K562 (cell line): Measurements from ENCODE around the gene SLC35G1. TPM values are rescaled to one million over a fixed set of nuclear protein-coding genes. Genes with fewer than 3 reads are reported as not detected.

Source experiments
- ATAC-seq: fragments of 200-7000 bp; cut with Tn5 transposase; 3 replicates; pipeline ENCODE4 v1.9.1; 2020; ENCODE audit warnings: moderate library complexity
- BruUV-seq: library from RNA; stranded (reverse); fragments of 400-500 nt; replicated peaks from 2 replicates; lab custom pipeline; 2021; lab: Mats Ljungman, UMichigan
- CTCF ChIA-PET: fragments of 300-600 bp; formaldehyde crosslinking; extraction: SDS; loops from one replicate; lab custom pipeline; 2021; ENCODE audit warnings: low intra/inter-chr PET ratio; lab: Yijun Ruan, JAX
- POLR2A ChIA-PET: fragments of 300-600, 350-650 bp; sonication (Branson Sonifier 250); formaldehyde crosslinking; extraction: SDS; loops from one replicate; lab custom pipeline; 2021; ENCODE audit warnings: antibody characterized with exemption, inconsistent platforms; lab: Yijun Ruan, JAX
- DNase-seq, 4 experiments: peaks; one replicate each; pipeline versions ENCODE4 v3.0.0 to v3.0.0-alpha.2; 2011 to 2018; ENCODE audit warnings: low spot score in 3 of 4, mixed read lengths in 3 of 4; ENCODE audit errors: extremely low read depth in 1 of 4
- FAIRE-seq: peaks from 2 replicates; lab custom pipeline; 2011; peaks lifted over from hg19 to GRCh38; lab: Jason Lieb, UNC
- H2AFZ ChIP-seq: 2 replicates; pipeline ENCODE4 v1.6.0; 2011; ENCODE audit warnings: low read depth, low read length, control low read depth, inconsistent platforms
- H3K27ac ChIP-seq: fragments of 200-600 bp; 3 replicates; pipeline ENCODE4 v1.8.0; 2011; ENCODE audit warnings: low read depth, mild to moderate bottlenecking, control low read depth, inconsistent platforms, low read length, moderate library complexity, mixed read lengths; ENCODE audit errors: extremely low read depth
- H3K27me3 ChIP-seq, 2 experiments: fragments of 300-600 bp in 1 of 2; 2 replicates in 1 of 2; 3 replicates in 1 of 2; pipeline versions ENCODE4 v1.6.0 to v1.8.0; 2011; ENCODE audit warnings: inconsistent platforms in 2 of 2, low read length in 2 of 2, mild to moderate bottlenecking in 1 of 2, mixed read lengths in 1 of 2, moderate library complexity in 1 of 2; ENCODE audit not compliant: control insufficient read depth in 2 of 2, insufficient read depth in 2 of 2
- H3K36me3 ChIP-seq: fragments of 300-600 bp; 3 replicates; pipeline ENCODE4 v1.8.0; 2011; ENCODE audit warnings: mild to moderate bottlenecking, low read length, inconsistent platforms; ENCODE audit not compliant: control insufficient read depth, insufficient read depth
- H3K4me1 ChIP-seq, 2 experiments: fragments of 200-600 bp in 1 of 2; replicated peaks in 1 of 2; 2 replicates in 1 of 2; 3 replicates in 1 of 2; pipeline versions ENCODE4 v1.5.1 to v1.8.0; 2011; ENCODE audit warnings: inconsistent platforms in 2 of 2, low read length in 2 of 2, mild to moderate bottlenecking in 1 of 2, mixed read lengths in 1 of 2, moderate library complexity in 1 of 2; ENCODE audit not compliant: control insufficient read depth in 2 of 2, insufficient read depth in 2 of 2
- H3K4me2 ChIP-seq: 2 replicates; pipeline ENCODE4 v1.6.1; 2011; ENCODE audit warnings: low read length, control low read depth, inconsistent platforms, mixed read lengths; ENCODE audit not compliant: insufficient read depth
- H3K4me3 ChIP-seq: fragments of 200-600 bp; sonication (generic), shearing (Covaris generic); 2 replicates; pipeline ENCODE4 v1.5.1; 2016; ENCODE audit warnings: control low read depth, inconsistent platforms
- H3K79me2 ChIP-seq: fragments of 200-600 bp; 3 replicates; pipeline ENCODE4 v1.8.0; 2011; ENCODE audit warnings: low read length, inconsistent platforms; ENCODE audit not compliant: control insufficient read depth, insufficient read depth
- H3K9ac ChIP-seq, 2 experiments: 2 replicates each; pipeline versions ENCODE4 v1.6.0 to v1.6.1; 2011; ENCODE audit warnings: low read depth in 2 of 2, low read length in 2 of 2, control low read depth in 1 of 2, inconsistent platforms in 1 of 2, mild to moderate bottlenecking in 1 of 2, mixed read lengths in 1 of 2; ENCODE audit not compliant: insufficient read depth in 1 of 2
- H3K9me1 ChIP-seq: one replicate; pipeline ENCODE4 v1.6.0; 2011; ENCODE audit warnings: inconsistent platforms, mild to moderate bottlenecking, low read length, moderate library complexity; ENCODE audit not compliant: control insufficient read depth, insufficient read depth
- H3K9me3 ChIP-seq: replicated peaks from 2 replicates; pipeline ENCODE4 v1.5.1; 2011; ENCODE audit warnings: low read depth, low read length, inconsistent platforms; ENCODE audit not compliant: control insufficient read depth, insufficient read depth
- H4K20me1 ChIP-seq: replicated peaks from 2 replicates; pipeline ENCODE4 v1.6.1; 2011; ENCODE audit warnings: low read length, inconsistent platforms, mixed read lengths; ENCODE audit not compliant: control insufficient read depth, insufficient read depth
- BHLHE40 ChIP-seq: IDR thresholded peaks from 2 replicates; pipeline ENCODE4 v1.6.1; 2011; ENCODE audit warnings: low read length, improper control_type of control experiment
- KAT8 ChIP-seq: fragments of 450-650 bp; IDR thresholded peaks from 2 replicates; pipeline ENCODE4 v1.6.1; 2016; ENCODE audit warnings: low read depth, mild to moderate bottlenecking
- MAFF ChIP-seq: IDR thresholded peaks from 2 replicates; pipeline ENCODE4 v1.6.1; 2012; ENCODE audit warnings: low read length, improper control_type of control experiment
- NCOR1 ChIP-seq: fragments of 450-650 bp; IDR thresholded peaks from 2 replicates; pipeline ENCODE4 v1.6.1; 2016; ENCODE audit warnings: mild to moderate bottlenecking, moderate library complexity
- PCBP1 ChIP-seq: fragments of 200-400 bp; formaldehyde crosslinking; IDR thresholded peaks from 2 replicates; pipeline ENCODE4 v1.6.1; 2018; ENCODE audit warnings: mild to moderate bottlenecking, low read depth, low read length; ENCODE audit not compliant: poor library complexity, severe bottlenecking
- PHF8 ChIP-seq: fragments of 200-600 bp; sonication (generic); IDR thresholded peaks from 2 replicates; pipeline ENCODE4 v1.6.1; 2012; ENCODE audit warnings: mixed run types, mild to moderate bottlenecking, inconsistent platforms, low read length, moderate library complexity, borderline replicate concordance
- RBM22 ChIP-seq: fragments of 200-400 bp; formaldehyde crosslinking; IDR thresholded peaks from 2 replicates; pipeline ENCODE4 v1.6.1; 2018; ENCODE audit warnings: low read length, low read depth; ENCODE audit not compliant: poor library complexity, severe bottlenecking
- SRF ChIP-seq, 2 experiments: fragments of 250-450, 450-650 bp in 1 of 2; sonication (Bioruptor Pico) in 1 of 2; sonication (generic) in 1 of 2; formaldehyde crosslinking; IDR thresholded peaks; 2 replicates each; pipeline versions ENCODE4 v1.5.0 to v1.5.1; 2020 to 2022; ENCODE audit warnings: mild to moderate bottlenecking in 1 of 2, missing genetic modification reagents in 1 of 2
- TGIF2 ChIP-seq: sonication (generic); formaldehyde crosslinking; IDR thresholded peaks from 2 replicates; pipeline ENCODE4 v1.8.1; 2022; ENCODE audit warnings: mild to moderate bottlenecking, missing genetic modification reagents, moderate library complexity
- TSC22D4 ChIP-seq: fragments of 450-650 bp; IDR thresholded peaks from 2 replicates; pipeline ENCODE4 v1.6.1; 2016; ENCODE audit warnings: missing genetic modification characterization, missing biosample characterization, control low read depth
- ZNF717 ChIP-seq: fragments of 250-450 bp; sonication (Bioruptor Pico); IDR thresholded peaks from 2 replicates; pipeline ENCODE4 v1.5.0; 2021
- ZNF778 ChIP-seq: fragments of 450-650 bp; formaldehyde crosslinking; IDR thresholded peaks from 2 replicates; pipeline ENCODE4 v1.4.0; 2020; ENCODE audit warnings: mild to moderate bottlenecking, moderate library complexity
- whole genome bisulfite sequencing: fragments of 100-300 bp; shearing (Covaris generic); methylation state at CpG from one replicate; pipeline ENCODE4 v1.1.6; 2016; ENCODE audit warnings: low coverage, mixed read lengths; ENCODE audit not compliant: insufficient coverage; ENCODE audit errors: missing lambda C conversion rate; 5-methylcytosine and 5-hydroxymethylcytosine counted together
- in situ Hi-C: fragments of 300-500 bp; cut with MboI; formaldehyde crosslinking; loops from 4 replicates; pipeline ENCODE4 v1.15.0; 2018; ENCODE audit warnings: inconsistent platforms, mixed read lengths
- intact Hi-C: fragments of 100-400 bp; cut with micrococcal nuclease; formaldehyde crosslinking; loops from 2 replicates; pipeline ENCODE4 v1.14.2; 2022
- polyA plus RNA-seq, 8 experiments: library from polyadenylated mRNA; depleted of rRNA in 4 of 8; stranded (reverse) in 5 of 8; unstranded in 3 of 8; fragments of >200 nt; fragmentation: Nextera tagmentation in 2 of 8; fragmentation: Illumina TruSeq in 1 of 8; extraction: Ambion mirVana in 2 of 8; extraction: Trizol in 1 of 8; gene quantifications; 2 replicates each; pipeline versions ENCODE4 v1.2.1 to v1.2.3, GENCODE V29; 2011 to 2014; ENCODE audit warnings: inconsistent platforms in 1 of 8, missing spikeins in 1 of 8
- total RNA-seq, 7 experiments: library from RNA; depleted of rRNA in 6 of 7; stranded (reverse); fragments of >200 nt in 6 of 7; fragmentation: Illumina TruSeq in 2 of 7; extraction: Trizol in 2 of 7; gene quantifications; 2 replicates each; pipeline versions ENCODE4 v1.2.1 to v1.2.3, GENCODE V29; 2011 to 2021; ENCODE audit warnings: low replicate concordance in 1 of 7

SLC35G1 gene
- total and polyA plus RNA-seq, 9 of the 15 experiments (the other 6 are each of a cell fraction or from before 2014, with no cell fraction given), result 0.76 to 8.5 (median 4.9) TPM

DNA sequence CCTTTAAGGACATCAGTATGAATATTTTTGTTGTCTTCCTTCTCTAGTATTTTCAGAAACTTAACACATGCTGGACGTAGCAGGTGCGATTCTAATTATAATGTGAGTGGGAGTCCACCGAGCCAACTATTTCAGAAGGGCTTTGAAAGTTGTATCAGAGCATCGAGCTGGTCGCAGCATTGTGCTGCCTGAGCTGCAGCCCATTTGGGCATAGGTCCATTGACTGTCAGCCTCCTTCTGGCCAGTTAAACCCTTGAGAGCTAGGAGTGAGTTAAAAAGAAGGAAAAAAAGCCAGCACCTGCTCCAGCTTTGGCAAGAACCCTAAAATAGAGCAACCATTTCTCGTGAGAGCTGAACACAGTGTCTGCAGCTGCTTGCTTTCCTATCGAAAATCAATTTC is 47.8 kb downstream of the SLC35G1 start:
- Histone ChIP-seq H3K27ac (no peak overlapping the region), H3K4me3 (no peak overlapping the region), H3K36me3 (no peaks in the 10 kb centered on the region), H3K9ac (no peak overlapping the region), H3K9me1 (no peaks in the 10 kb centered on the region), H3K79me2 (no peaks in the 10 kb centered on the region), H2AFZ (no peak overlapping the region), H3K4me2 (no peak overlapping the region), H3K9me3 (no peaks in the 10 kb centered on the region), H3K4me1 (no peaks in the 10 kb centered on the region), H3K27me3 (no peaks in the 10 kb centered on the region), H4K20me1 (no peaks in the 10 kb centered on the region)
- POLR2A ChIA-PET, result no interaction called here
- intact Hi-C loops, result no loop called here
- no peak for ATAC-seq
- no TSS peak for BruUV-seq
- in situ Hi-C loops, result no loop called here
- WGBS, result 0% methylated on average over 7 of the region's 7 CpGs
- no peak for TF ChIP-seq SRF (CRISPR knock-in tag; IDR thresholded peaks at IDR 0.05)
- TF ChIP-seq ZNF778 (CRISPR knock-in tag), result no peak
- TF ChIP-seq PCBP1, result no peak
- TF ChIP-seq NCOR1, result no peak
- TF ChIP-seq ZNF717 (CRISPR knock-in tag), result no peak
- DNase-seq, result no peak
- no peak for FAIRE-seq
- CTCF ChIA-PET, result no interaction called here

DNA sequence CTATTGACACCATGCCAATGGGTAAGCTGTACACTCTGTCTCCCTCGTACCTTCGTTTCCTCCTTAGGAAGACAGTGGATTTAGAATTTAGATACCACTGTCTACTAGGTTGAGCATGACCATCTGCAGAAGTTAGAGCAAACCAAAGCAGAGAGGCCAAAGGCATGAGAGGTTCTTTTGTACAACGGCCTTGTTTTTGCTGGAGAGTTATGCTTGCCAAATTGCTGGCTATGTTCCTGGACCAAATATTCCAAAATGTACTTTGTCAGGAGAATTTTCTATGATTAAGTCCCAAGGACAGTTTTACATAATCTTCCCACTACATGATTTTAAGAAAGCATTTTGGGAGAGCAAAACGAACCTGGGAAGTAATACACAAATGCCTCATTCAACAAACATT is 52.0 kb downstream of the SLC35G1 start:
- Histone ChIP-seq H3K27me3 (no peaks in the 10 kb centered on the region; a peak in 1 of 5 replicates), H3K4me1 (no peaks in the 10 kb centered on the region), H3K36me3 (no peaks in the 10 kb centered on the region), H3K9ac (no peak overlapping the region), H4K20me1 (no peaks in the 10 kb centered on the region), H3K4me2 (no peak overlapping the region), H3K79me2 (no peaks in the 10 kb centered on the region), H3K9me1 (no peaks in the 10 kb centered on the region), H3K9me3 (no peaks in the 10 kb centered on the region), H3K4me3 (no peak overlapping the region), H3K27ac (no peak overlapping the region), H2AFZ (no peak overlapping the region)
- FAIRE-seq, result no peak
- BruUV-seq, result no TSS peak
- TF ChIP-seq PHF8, result no peak
- TF ChIP-seq RBM22, result no peak
- no peak for TF ChIP-seq TSC22D4
- no peak for TF ChIP-seq TGIF2 (CRISPR knock-in tag)
- TF ChIP-seq KAT8, result no peak
- TF ChIP-seq MAFF, result no peak
- no peak for TF ChIP-seq BHLHE40
- WGBS, result 5% methylated on average over 4 of the region's 4 CpGs
- in situ Hi-C loops (no loop called here), intact Hi-C loops (no loop called here)
- no peak for DNase-seq
- ATAC-seq, result no peak
- CTCF ChIA-PET, result no interaction called here
- POLR2A ChIA-PET, result no interaction called here
